GM18517 (cell line): ENCODE data around the gene MRPL14.

ENCODE experiments used
- ATAC-seq: cut with Tn5 transposase; IDR thresholded peaks from one replicate; pipeline ENCODE4 v1.9.1; 2021; ENCODE audit warnings: mild to moderate bottlenecking, moderate library complexity; ENCODE audit not compliant: unreplicated experiment

MRPL14 gene

GRCh38 chr6:44126320-44127149 lies 717 bp downstream of the MRPL14 start:
- ATAC-seq: peak; percentile 35

GRCh38 chr6:44123544-44123943 lies 3.7 kb downstream of the MRPL14 start:
- no peak for ATAC-seq

GRCh38 chr6:44122801-44123200 lies 4.5 kb downstream of the MRPL14 start:
- no peak for ATAC-seq

- no peak for ATAC-seq
Observed at GRCh38 chr6:44120692-44121443, 6.4 kb downstream of the MRPL14 start.

- no peak for ATAC-seq
Observed at GRCh38 chr6:44119704-44120262, 7.5 kb downstream of the MRPL14 start.

GRCh38 chr6:44117397-44118128 lies 9.7 kb downstream of the MRPL14 start:
- no peak for ATAC-seq

GRCh38 chr6:44116641-44117382 lies 10.4 kb downstream of the MRPL14 start:
- no peak for ATAC-seq

GRCh38 chr6:44115866-44116265 lies 11.4 kb downstream of the MRPL14 start:
- no peak for ATAC-seq

GRCh38 chr6:44113414-44113813 lies 13.8 kb downstream of the MRPL14 start:
- no peak for ATAC-seq

- ATAC-seq: no peak
Observed at GRCh38 chr6:44111434-44112417, 15.5 kb downstream of the MRPL14 start.

- ATAC-seq: no peak
Observed at GRCh38 chr6:44110966-44111365, 16.3 kb downstream of the MRPL14 start.

GRCh38 chr6:44110005-44110676 lies 17.1 kb downstream of the MRPL14 start:
- no peak for ATAC-seq

- no peak for ATAC-seq
Observed at GRCh38 chr6:44109212-44109611, 18.0 kb downstream of the MRPL14 start.

GRCh38 chr6:44108471-44108870 lies 18.8 kb downstream of the MRPL14 start:
- no peak for ATAC-seq

GRCh38 chr6:44107017-44107416 lies 20.2 kb downstream of the MRPL14 start:
- ATAC-seq: no peak

GRCh38 chr6:44105993-44106740 lies 21.1 kb downstream of the MRPL14 start:
- ATAC-seq: no peak

- no peak for ATAC-seq
Observed at GRCh38 chr6:44105146-44105545, 22.1 kb downstream of the MRPL14 start.

- no peak for ATAC-seq
Observed at GRCh38 chr6:44104481-44105021, 22.7 kb downstream of the MRPL14 start.
